HFF-Myc (cell line): ENCODE measurements around the gene RAD51AP2.
A peak's percentile ranks its signal among the peaks of the same experiment; 100 is the strongest.
"Not testable (repeated sequence)": the region's sequence is repeated elsewhere in the genome, so short reads cannot be mapped to it uniquely, and the experiment has no call there.

Source experiments
- DNase-seq: peaks from one replicate; pipeline ENCODE4 v3.0.0-alpha.2; 2011; ENCODE audit warnings: low read depth; ENCODE audit errors: extremely low read depth
- H3K4me3 ChIP-seq: replicated peaks from 2 replicates; pipeline ENCODE4 v1.5.1; 2011; ENCODE audit warnings: low read depth, mild to moderate bottlenecking, control low read depth, low read length
- TF ChIP-seq, protein P1 (sequence below): IDR thresholded peaks from 2 replicates; pipeline ENCODE4 v1.5.1; 2012; ENCODE audit warnings: mild to moderate bottlenecking, low read depth, low read length, control low read depth; ENCODE audit errors: missing control alignments

Gene RAD51AP2

DNA sequence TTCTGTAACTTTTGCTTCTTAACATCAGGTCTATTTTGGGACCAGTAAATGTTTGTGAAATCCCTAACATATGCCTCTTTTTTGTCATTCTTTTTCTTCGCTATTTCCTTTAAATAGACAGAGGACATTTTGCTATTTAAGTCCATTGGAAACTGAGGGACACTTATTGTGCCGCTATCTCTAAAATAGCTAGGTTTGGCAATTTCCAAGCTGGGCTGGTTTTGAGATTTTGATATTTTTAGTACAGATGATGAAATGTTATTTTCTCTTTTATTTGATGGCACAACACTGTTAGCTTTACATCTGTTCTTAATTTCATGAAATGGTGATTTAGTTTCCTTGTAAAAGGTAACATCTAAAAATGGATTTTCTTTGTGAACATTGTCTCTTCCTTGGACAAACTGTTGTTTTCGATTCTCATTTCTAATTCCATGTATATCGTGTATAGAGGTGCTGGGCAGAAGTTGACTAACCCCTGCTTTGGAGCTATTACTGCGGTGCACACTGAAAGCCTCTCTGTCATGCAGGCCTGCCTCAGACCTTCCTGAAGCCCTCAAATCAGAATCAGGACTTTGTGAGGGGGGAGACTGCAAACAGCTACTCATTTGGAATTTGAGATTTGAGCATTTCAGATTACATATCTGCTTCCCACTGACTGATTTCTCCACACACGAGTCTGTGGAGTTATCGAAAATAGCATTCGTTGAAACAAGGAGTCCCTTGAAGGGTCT lies 594 bp downstream of the RAD51AP2 start:
- TF ChIP-seq, protein P1, sequence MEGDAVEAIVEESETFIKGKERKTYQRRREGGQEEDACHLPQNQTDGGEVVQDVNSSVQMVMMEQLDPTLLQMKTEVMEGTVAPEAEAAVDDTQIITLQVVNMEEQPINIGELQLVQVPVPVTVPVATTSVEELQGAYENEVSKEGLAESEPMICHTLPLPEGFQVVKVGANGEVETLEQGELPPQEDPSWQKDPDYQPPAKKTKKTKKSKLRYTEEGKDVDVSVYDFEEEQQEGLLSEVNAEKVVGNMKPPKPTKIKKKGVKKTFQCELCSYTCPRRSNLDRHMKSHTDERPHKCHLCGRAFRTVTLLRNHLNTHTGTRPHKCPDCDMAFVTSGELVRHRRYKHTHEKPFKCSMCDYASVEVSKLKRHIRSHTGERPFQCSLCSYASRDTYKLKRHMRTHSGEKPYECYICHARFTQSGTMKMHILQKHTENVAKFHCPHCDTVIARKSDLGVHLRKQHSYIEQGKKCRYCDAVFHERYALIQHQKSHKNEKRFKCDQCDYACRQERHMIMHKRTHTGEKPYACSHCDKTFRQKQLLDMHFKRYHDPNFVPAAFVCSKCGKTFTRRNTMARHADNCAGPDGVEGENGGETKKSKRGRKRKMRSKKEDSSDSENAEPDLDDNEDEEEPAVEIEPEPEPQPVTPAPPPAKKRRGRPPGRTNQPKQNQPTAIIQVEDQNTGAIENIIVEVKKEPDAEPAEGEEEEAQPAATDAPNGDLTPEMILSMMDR: no peak
- H3K4me3 ChIP-seq: peak overlapping the region; percentile 33
- DNase-seq: no peak

DNA sequence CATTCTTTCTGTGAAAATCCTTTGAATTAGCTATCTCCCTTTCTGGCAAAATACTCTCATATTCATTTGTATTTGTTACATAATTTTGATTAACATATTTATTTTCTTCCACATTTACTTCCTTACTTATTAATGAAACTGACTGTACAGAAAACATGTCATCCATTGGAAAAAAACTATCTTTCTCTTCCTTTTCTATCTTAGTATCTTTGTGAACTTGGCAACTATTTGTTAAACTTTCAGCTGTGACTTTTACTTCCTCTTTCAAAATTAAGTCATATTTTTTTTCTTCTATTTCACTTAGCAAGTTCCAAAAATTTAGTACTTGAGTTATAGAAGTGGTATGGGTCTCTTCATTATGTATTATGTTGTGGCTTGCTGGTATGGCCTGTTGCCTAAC lies 2.6 kb downstream of the RAD51AP2 start:
- DNase-seq: no peak
- H3K4me3 ChIP-seq: no peak overlapping the region
- TF ChIP-seq, protein P1: no peak

DNA sequence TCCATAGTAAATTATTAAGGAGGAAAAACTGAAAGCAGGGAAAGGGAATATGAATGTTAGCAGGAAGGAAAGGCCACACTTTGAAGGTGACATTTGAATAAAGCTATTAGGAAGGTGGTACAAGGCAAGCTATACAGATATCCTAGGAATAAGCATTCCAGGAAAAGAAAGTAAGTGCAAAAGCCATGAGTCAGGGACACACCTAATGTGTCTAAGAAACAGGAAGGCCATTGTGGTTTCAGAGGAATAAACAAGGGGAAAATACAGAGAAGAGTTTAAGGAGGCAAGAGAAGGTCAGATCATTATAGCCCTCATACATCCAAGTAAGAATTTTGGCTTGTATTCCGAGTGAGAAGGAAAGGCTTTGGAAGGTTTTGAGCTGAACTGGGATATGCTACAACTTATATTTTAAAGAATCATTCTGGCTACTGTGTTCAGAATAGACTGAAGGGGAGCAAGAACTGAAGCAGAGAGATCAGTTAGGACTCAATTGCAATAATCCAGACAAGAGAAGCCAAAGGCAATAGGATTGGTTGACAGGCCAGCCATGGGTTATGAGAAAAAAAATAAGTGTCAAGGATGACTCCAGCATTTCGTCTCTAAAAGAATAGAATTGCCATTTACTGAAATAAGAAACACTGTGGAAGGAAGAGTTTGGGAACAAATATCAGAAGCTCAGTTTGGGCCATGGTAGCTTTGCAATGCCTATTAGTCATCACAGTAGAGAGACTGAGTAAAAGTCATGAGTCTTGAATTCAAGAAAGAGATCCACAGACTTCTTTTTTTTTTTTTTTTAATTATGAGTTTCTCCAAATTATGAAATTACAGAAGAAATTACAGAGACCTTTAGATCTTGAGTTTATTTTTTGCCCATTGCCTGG lies 11.3 kb downstream of the RAD51AP2 start:
- TF ChIP-seq, protein P1: no peak
- no peak for DNase-seq
- no peak overlapping the region for H3K4me3 ChIP-seq

DNA sequence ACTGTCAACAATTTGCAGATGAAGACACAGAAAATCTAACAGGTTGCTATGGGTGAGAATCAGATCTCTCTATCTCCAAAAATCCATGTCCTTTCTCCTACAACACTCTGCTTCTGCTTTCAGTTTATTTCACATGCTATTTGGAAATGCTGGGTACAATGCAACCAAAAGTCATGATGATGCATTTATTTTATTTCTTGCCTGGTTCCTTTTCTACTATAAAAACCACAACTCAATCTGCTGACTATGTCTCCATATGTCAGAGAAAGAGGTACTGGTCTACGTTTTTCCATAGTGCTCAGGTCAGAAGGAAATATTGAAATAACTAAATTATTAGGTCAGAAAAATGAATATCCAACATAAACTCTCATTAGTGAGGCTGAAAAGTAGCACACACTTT lies 20.5 kb downstream of the RAD51AP2 start:
- DNase-seq: no peak
- H3K4me3 ChIP-seq: no peak overlapping the region
- TF ChIP-seq, protein P1: no peak

DNA sequence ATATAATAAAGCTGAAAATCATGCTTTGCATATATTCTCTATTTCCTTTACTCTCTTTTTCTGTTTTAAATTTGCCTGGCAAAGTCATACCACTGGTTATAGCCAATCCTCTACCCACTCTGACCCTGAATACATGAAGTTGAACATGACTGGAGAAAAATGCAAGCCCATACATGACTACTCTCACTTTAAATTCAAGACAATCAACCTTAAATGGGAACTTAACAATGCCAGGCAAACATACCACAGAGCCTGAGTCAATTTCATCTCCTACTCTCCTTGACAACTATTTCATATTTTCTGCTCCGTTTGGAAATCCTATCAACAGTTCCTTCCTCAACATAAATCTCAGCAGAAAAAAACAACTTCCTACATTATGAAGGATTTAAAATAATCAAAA lies 22.6 kb downstream of the RAD51AP2 start:
- DNase-seq: no peak
- no peak overlapping the region for H3K4me3 ChIP-seq
- TF ChIP-seq, protein P1: no peak

DNA sequence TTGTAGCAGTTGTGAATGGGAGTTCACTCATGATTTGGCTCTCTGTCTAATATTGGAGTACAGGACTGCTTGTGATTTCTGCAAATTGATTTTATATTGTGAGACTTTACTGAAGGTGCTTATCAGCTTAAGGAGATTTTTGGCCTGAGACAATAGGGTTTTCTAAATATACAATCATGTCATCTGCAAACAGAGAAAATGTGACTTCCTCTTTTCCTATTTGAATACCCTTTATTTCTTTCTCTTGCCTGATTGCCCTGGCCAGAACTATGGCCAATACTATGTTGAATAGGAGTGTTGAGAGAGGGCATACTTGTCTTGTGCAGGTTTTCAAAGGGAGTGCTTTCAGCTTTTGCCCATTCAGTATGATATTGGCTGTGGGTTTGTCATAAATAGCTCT lies 28.1 kb downstream of the RAD51AP2 start:
- not testable (repeated sequence) for DNase-seq, H3K4me3 ChIP-seq

DNA sequence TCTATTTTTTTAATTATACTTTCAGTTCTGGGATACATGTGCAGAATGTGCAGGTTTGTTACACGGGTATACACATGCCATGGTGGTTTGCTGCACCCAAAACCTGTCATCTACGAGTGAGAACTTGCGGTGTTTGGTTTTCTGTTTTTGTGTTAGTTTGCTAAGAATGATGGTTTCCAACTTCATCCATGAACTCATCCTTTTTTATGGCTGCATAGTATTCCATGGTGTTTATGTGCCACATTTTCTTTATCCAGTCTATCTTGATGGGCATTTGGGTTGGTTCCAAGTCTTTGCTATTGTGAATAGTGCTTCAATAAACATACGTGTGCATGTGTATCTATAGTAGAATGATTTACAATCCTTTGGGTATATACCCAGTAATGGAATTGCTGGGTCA lies 29.6 kb downstream of the RAD51AP2 start:
- not testable (repeated sequence) for H3K4me3 ChIP-seq, DNase-seq
